ENCODE results near the gene HDAC1. TPM values are rescaled to one million over a fixed set of nuclear protein-coding genes. Genes with fewer than 3 reads are reported as not detected.
A peak's percentile ranks its signal among the peaks of the same experiment; 100 is the strongest.

Gene HDAC1
- total RNA-seq, 2 donors from 2014 or later: 21.8 to 28.0 TPM

DNA sequence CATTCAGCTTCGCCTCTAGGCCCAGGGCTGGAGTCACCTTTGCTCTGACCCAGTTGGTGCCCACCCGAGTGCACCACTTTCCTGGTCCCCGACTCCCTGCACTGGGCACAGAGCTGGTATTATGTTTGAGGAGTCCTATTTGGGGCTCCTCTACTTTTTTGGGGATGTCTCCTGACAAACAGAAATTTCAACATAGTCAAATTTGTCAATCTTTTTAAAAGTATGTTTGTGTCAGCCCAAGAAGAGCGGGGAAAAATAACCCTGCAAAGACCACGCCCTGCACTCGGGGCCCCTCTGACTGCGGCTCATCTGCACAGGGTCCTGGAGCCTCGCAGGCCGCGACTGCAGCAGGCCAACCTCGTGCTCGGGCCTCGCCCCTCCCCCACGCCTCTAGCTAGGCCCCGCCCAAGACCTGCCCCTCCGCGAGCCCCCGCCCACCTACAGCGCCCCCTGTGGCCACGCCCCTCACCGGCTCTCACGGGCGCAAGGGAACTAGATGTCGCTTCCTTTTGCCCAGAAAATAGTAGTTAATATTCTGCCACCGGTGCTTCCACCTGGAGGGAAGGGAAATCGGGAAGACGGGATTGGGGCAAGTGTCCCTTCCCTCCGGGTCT, 59.0 kb downstream of the HDAC1 start:
- TF ChIP-seq, protein P1, sequence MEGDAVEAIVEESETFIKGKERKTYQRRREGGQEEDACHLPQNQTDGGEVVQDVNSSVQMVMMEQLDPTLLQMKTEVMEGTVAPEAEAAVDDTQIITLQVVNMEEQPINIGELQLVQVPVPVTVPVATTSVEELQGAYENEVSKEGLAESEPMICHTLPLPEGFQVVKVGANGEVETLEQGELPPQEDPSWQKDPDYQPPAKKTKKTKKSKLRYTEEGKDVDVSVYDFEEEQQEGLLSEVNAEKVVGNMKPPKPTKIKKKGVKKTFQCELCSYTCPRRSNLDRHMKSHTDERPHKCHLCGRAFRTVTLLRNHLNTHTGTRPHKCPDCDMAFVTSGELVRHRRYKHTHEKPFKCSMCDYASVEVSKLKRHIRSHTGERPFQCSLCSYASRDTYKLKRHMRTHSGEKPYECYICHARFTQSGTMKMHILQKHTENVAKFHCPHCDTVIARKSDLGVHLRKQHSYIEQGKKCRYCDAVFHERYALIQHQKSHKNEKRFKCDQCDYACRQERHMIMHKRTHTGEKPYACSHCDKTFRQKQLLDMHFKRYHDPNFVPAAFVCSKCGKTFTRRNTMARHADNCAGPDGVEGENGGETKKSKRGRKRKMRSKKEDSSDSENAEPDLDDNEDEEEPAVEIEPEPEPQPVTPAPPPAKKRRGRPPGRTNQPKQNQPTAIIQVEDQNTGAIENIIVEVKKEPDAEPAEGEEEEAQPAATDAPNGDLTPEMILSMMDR (IDR thresholded peaks at IDR 0.05): peak; percentile 90 to 91
- Histone ChIP-seq H3K36me3 (no peaks in the 10 kb centered on the region), H3K27ac (peak overlapping the region; percentile 96 to 97), H3K4me3 (peak overlapping the region; percentile 80 to 82), H3K4me1 (peaks cover 0 to 56% of the 10 kb centered on the region in 2 donors), H3K27me3 (no peaks in the 10 kb centered on the region), H3K9me3 (no peaks in the 10 kb centered on the region)
- peak; percentile 74 for DNase-seq (ENCODE audit: low spot score)

DNA sequence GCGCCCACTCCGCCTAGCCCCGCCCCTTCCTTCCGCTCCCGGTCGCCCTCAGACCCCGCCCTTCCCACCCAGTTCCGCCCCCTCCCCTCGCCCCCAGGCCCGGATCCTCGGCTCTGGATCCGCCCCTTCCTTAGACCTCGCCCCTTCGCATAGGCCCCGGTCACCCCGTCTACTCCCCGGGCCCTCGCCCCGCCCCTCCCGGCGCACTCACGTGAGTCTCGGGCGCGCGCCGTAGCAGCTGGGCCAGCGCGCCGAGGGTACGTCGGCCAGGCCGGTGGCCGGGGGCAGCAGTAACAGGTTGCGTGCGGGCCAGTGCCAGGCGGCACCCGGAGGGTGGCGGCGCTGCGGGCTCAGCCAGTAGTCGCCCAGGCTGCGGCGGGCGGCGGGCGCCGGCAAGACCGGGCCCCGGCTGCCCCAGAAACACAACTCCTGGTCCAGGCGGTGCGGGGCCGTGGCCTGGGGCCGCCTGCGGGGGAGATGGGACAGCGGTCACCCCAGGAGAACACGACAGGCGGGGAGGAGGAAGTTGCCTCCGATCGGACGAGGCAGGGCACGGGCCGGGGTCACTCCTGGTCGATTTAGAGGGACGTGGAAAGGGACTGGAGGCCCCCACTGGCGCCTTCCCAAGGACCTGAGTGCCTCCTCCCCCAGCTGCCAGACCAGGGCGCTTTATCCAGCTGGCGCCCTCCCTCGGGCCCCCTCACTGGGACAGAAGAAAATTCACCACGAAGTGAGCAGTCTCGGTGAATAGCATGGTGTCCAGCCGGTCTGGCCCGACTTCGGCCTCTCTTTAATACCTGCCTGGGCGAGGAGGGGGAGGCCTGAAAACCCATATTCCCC, 59.7 kb downstream of the HDAC1 start:
- H3K36me3 ChIP-seq: no peaks in the 10 kb centered on the region
- peak overlapping the region; percentile 96 to 97 for H3K27ac ChIP-seq
- peak; percentile 93 for DNase-seq (ENCODE audit: low spot score)
- H3K4me3 ChIP-seq: peak overlapping the region; percentile 80 to 82
- H3K4me1 ChIP-seq: peaks cover 0 to 56% of the 10 kb centered on the region in 2 donors
- no peaks in the 10 kb centered on the region for H3K9me3 ChIP-seq
- TF ChIP-seq, protein P1 (IDR thresholded peaks at IDR 0.05): peak in 1 of 2 donors; percentile 41
- H3K27me3 ChIP-seq: no peaks in the 10 kb centered on the region

DNA sequence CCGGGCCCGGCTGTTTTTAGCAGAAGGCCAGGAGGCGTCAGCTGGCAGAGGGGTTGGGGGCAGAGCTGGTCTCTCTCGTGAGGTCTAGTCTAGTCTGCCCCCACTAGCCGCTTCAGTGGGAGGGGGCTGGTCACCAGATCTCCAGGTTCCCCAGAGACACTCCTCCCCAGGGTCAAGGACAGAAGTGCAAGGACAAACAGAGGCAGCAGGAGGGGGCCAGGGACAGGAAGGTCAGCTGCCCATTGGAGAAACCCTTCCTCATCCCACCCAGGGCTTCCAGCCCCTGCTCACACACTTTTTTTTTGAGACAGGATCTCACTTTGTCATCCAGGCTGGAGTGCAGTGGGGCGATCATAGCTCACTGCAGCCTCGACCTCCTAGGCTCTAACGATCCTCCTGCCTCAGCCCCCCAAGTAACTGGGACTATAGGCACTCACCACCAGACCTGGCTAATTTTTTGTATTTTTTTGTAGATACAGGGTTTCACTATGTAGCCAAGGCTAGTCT, 60.4 kb downstream of the HDAC1 start:
- Histone ChIP-seq H3K36me3 (no peaks in the 10 kb centered on the region), H3K9me3 (no peaks in the 10 kb centered on the region), H3K4me1 (peaks cover 0 to 56% of the 10 kb centered on the region in 2 donors), H3K27ac (peak overlapping the region; percentile 96 to 97), H3K27me3 (no peaks in the 10 kb centered on the region), H3K4me3 (peak overlapping the region; percentile 80 to 82)
- TF ChIP-seq, protein P1 (IDR thresholded peaks at IDR 0.05): no peak
- DNase-seq (ENCODE audit: low spot score): no peak

DNA sequence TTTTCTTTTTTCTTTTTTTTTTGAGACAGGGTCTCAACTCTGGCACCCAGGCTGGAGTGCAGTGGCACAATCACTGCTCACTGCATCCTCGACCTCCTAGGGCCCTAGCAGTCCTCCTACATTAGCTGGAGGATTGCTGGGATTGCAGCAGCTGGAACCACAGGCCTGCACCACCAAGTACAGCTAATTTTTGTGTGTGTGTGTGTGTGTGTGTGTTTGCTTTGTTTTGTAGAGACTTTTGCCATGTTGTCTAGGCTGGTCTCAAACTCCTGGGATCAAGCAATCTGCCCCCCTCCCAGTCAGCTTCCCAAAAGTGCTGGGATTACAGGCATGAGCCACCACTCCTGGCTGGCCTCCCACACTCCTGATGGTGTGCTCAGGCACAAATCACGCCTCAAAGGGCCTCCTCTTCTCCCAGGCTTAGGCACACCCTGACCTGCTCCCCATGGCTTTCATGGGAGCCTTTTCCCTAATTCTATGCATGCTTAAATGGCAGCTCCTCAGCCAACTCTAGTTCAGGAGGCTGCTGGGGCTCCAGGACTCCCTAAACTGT, 61.0 kb downstream of the HDAC1 start:
- Histone ChIP-seq H3K4me3 (peak overlapping the region in 1 of 2 donors; percentile 80), H3K27ac (peak overlapping the region; percentile 96 to 97), H3K9me3 (no peaks in the 10 kb centered on the region), H3K36me3 (no peaks in the 10 kb centered on the region), H3K27me3 (no peaks in the 10 kb centered on the region), H3K4me1 (peaks cover 0 to 56% of the 10 kb centered on the region in 2 donors)
- no peak for DNase-seq (ENCODE audit: low spot score)
- TF ChIP-seq, protein P1 (IDR thresholded peaks at IDR 0.05): no peak

DNA sequence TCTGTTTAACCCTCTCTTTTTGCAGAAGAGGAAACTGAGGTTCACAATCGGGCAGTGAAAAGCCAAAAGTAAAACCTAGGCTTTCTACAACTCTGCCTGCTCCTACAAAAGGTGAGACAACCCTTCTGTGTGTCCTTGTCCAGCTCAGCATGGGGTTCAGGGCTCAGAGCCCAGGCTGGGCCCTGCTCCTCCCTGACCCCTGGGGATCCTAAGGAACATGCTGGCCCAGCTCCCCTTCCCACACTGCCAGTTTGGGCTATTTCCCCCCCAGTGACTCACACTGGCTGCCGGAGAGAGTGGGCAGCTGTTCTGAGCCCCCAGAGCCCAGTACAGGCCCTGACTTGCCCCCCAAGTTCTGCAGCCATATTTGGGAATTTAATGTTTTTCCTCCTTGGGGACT, 61.5 kb downstream of the HDAC1 start:
- H3K9me3 ChIP-seq: no peaks in the 10 kb centered on the region
- peaks cover 0 to 56% of the 10 kb centered on the region in 2 donors for H3K4me1 ChIP-seq
- TF ChIP-seq, protein P1 (IDR thresholded peaks at IDR 0.05): no peak
- H3K27me3 ChIP-seq: no peaks in the 10 kb centered on the region
- H3K27ac ChIP-seq: peak overlapping the region; percentile 96 to 97
- H3K36me3 ChIP-seq: no peaks in the 10 kb centered on the region
- H3K4me3 ChIP-seq: no peak overlapping the region
- no peak for DNase-seq (ENCODE audit: low spot score)
